Skin of body (tissue), 2 donors: Measurements from ENCODE around the gene FMN1. TPM values are rescaled to one million over a fixed set of nuclear protein-coding genes. Genes with fewer than 3 reads are reported as not detected.
"Not testable (repeated sequence)": the region's sequence is repeated elsewhere in the genome, so short reads cannot be mapped to it uniquely, and the experiment has no call there.

Experiments used
- DNase-seq: peaks from one replicate; lab custom pipeline; 2025; lab: John Stamatoyannopoulos, UW
- total RNA-seq: library from RNA; depleted of rRNA; stranded (reverse); fragments of >200 nt; gene quantifications from one replicate; pipeline ENCODE4 v1.2.3, GENCODE V29; 2014

FMN1 gene
- total RNA-seq, 1 donor from 2014 or later: 11.5 TPM

DNA sequence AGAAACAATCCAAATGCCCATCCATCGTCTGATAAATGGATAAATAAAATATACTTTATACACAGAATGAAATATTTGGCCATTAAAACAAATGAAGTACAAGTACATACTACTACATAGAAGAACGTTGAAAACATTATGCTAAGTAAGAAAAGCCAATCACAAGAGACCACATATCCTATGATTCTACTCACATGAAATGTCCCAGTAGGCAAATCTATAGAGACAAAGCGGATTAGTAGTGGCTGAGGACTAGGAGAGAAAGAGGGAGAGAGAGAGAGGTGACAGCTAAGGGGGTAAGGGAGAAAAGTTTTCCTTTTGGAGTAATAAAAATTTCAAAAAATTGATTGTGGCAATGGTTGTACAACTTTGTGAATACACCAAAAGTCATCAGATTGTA lies 329.7 kb downstream of the FMN1 start:
- DNase-seq: no peak

DNA sequence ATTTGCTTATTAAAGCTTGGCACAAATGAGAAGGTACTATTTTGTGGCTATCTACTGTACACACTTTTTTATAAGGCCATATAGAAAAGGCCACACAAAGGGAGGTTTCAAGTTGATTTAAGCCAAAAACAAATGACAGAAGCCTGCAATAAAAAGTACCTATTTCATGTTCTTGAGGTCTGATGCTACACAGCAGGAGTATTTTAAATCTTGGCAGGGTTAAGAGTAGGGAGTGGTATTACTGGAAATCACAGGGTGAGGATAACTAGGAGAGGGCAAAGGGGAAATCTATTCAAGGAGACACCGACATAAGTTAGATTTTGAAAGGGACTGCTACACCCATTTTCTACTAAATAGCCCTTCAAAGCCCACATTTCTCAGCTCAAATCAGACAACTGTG lies 330.5 kb downstream of the FMN1 start:
- DNase-seq: no peak

GRCh38 chr15:32861761-32862160 lies 332.8 kb downstream of the FMN1 start:
- peak; percentile 34 for DNase-seq

DNA sequence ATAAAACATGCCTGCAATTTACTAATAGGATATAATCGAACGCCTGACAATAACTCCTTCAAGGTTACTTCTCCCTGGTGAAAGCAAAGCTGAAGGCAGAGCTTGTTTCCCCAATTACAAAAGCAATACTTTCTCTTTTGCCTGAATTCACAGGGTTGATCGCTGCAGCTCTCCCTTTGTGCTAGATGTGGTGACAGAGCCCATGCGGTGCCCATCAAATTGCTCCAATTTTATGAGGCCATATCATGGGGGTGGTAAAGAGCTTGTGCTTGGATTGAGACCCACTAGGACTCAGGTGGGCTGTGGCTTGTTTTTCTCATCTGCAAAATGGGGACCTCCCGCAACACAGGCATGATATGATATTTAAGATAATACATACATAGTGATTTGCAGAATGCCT lies 333.3 kb downstream of the FMN1 start:
- no peak for DNase-seq

DNA sequence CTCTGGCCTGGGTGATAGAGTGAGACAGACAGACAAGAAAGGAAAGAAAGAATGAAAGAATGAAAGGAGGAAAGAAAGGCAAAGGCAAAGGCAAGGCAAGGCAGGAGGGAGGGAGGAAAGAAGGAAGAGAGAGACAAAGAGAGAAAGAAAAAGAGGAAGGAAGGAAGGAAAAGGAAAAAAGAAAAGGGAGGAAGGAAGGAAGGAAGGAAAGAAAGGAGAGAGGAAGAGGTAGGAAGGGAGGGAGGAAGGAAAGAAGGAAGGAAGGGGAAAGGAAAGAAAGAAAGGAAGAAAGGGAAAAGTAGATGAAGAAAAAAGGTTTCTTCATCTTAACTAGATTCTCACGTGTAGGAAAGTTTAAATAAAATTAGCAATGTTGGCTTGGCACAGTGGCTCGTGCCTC lies 334.5 kb downstream of the FMN1 start:
- no peak for DNase-seq

- no peak for DNase-seq
These were observed 335.3 kb downstream of the FMN1 start for GRCh38 chr15:32859251-32859650.

DNA sequence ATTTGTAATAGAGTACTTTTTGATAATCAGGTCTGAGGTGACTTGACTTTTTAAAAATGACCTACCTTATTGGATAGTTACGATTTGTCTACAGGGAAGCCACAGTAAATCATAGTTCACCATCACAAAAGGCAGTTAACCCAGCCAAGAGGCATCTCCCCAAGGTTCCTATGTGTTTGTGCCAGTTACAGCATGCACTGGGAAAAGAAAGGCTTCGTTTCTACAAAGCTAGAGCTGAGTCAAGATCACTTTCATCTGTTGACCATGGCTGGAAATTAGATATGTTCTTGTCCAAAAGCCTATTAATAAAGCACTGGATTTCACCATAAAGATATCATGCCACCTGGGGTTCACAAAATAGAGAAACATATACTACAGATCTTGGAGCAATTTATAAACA lies 336.8 kb downstream of the FMN1 start:
- DNase-seq: no peak

GRCh38 chr15:32856753-32857152 lies 337.8 kb downstream of the FMN1 start:
- no peak for DNase-seq

- DNase-seq: no peak
These were observed 338.6 kb downstream of the FMN1 start for GRCh38 chr15:32855942-32856341.

DNA sequence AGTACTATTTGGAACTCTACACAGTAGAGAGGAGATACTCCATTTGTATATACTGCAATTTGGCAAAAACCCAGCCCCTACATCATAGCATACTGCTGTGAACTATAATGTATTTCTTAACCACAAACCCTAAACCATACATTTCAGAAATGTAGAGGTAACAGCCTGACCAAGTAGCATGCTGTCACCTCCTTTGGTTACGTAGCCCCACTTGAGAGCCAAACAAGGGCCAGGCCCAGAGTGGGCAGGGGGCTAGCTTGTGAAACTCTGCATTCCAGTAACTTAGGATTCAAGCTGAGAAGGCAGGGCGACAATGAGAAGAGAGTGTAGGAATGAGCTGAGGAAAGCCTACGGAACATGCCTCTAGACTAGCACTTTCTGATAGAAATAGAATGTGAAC lies 340.9 kb downstream of the FMN1 start:
- no peak for DNase-seq

GRCh38 chr15:32852771-32853170 lies 341.7 kb downstream of the FMN1 start:
- no peak for DNase-seq

- DNase-seq: no peak
These were observed 342.5 kb downstream of the FMN1 start for GRCh38 chr15:32852017-32852416.

- no peak for DNase-seq
These were observed 342.9 kb downstream of the FMN1 start for GRCh38 chr15:32851572-32851971.

DNA sequence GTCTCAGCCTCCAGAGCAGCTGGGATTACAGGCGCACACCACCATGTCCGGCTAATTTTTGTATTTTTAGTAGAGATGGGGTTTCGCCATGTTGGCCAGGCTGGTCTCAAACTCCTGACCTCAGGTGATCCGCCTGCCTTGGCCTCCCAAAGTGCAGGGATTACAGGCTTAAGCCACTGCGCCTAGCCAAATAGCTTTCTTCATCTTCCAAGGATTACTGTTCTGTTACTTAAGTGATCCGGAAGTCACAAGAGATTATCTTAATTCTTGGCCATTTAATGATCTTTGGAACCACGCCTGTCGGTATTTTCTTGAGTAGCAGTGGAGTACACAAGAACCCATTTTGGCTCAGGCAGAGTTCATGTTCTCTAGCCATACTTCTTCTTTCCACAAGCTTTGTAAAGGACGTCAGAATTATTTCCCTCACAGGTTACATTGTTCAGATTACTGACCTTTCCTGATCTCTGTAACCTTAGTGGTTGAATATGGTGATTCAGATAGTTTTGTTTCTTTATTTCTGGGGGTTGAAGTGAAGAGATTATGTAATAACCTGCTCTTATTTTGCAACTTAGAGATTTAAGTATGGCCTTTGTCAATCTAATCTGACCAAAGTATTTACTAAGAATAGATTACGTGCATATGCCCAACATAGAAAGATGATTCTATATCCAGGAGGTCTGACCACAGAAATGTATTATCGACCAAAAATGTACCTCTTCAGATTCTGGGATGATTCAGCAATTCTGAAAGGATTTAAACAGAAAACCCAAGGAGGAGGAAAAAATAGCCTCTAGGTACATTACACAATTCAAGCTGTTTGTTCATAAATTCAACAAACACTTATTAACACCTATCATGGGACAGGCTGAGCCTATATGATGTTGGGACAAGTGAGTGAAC lies 344.5 kb downstream of the FMN1 start:
- no peak for DNase-seq

DNA sequence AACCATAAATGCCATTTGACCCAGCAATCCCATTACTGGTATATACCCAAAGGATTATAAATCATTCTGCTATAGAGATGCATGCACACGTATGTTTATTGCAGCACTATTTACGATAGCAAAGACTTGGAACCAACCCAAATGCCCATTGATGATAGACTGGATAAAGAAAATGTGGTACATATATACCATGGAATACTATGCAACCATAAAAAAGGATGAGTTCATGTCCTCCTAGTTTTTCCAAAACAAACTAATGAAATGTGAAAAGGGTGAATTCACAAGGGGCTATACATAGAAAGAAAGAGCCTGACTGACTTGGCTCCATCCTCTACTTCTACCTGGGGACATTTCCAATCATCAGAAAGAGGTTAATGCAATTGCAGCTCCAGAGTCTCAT lies 347.8 kb downstream of the FMN1 start:
- not testable (repeated sequence) for DNase-seq

GRCh38 chr15:32844118-32844711 lies 350.3 kb downstream of the FMN1 start:
- DNase-seq: no peak

DNA sequence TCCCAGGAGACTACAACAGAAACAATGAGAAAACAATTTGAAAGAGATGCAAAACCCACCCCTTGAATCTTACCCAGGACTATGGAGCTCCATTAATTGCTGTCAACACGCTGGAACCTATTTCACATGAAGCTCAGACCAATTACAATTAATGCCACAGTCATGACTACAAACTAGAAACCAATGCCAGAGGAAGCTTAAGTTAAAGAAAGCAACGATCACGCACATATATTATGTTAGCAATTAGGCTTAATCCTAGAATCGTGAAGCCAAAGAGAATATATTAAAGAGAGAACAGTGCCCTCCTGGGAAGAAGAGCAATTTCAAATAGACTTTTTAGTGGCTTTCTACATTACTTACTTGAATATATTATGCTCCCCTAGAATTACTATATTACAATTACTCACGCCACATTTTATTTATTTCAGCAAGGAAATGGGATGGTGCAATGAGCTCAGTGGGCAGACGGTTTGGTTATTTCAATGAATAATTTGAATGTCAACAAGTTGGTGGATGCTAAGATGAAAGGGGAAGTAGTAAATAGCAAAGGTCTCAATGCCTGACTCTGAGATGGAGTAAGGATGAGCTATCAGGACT lies 351.2 kb downstream of the FMN1 start:
- DNase-seq: peak; percentile 85

DNA sequence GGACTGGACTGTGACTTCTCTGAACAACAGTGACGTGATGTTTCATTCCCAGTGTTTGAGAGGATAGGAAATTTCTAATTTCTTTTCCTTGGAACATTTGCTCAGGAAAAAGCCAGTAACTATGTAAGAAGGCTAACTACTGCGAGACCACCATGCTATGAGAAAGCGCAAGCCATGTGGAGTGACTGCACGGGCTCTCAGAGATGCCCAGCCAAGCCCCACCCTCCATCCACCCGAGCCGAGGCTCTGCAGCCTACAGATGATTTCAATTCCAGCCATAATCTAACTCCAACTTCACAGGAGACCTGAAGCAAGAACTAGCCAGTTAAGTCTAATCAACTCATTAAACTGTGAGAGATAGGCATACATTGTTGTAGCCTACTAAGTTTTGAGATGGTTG lies 352.4 kb downstream of the FMN1 start:
- DNase-seq: no peak

DNA sequence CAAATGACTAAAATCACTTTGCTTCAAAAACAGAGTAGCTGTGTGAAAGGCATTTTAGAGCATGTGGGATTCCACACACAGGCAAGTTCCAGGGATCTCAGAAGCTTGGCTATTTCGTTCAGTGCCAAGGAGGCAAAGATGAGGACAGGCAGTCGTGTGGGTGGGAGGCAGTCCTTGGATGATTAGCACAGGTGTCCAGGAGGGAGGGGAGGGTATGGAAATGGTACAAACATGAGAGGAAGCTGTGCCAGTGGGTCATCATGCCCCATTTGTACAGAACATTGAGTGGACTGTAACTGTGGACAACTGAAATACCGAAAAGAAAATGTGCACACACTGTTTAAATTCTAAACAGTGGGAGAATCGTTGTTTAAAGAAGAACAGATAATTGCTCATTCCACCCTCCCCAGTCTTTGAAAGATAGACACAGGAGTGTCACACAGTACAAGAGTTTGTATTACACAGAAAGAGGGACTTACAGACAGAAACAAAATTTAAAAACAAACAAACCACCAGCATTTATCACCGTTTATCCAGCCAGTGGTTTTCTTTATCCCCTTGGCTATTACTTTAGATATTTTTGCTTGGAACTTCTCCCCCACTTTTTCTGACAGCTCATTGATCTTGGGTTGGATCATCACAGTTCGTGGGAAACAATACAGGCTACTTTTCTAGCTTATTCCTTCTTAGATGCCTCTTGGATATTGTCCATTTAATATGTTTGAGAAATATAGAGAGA lies 353.8 kb downstream of the FMN1 start:
- no peak for DNase-seq

- no peak for DNase-seq
These were observed 355.7 kb downstream of the FMN1 start for GRCh38 chr15:32838820-32839219.

- DNase-seq: no peak
These were observed 356.2 kb downstream of the FMN1 start for GRCh38 chr15:32838338-32838737.

DNA sequence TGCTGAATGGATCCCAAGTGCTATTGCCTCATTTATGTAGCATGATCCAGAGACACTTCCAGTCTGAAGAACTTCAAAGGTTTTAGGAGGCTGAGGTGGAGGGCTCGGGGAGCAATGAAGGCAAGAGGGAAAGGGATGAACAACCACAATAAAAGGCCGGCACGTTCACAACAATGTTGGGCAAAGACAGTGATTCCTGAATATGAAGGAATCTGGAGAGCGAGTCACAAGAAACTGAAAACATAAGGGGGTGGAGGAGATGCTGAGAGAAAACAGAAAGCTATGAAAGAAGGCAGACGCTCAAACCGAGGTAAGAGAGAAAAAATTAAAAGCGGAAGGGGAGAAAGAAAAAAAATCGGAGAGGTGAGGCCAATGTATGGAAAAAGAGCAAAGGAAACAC lies 356.6 kb downstream of the FMN1 start:
- DNase-seq: no peak
